Lower leg skin (tissue), 4 donors: ENCODE measurements around the gene CASKIN2. TPM values are rescaled to one million over a fixed set of nuclear protein-coding genes. Genes with fewer than 3 reads are reported as not detected.

Source experiments
- DNase-seq, 2 donors: peaks; one replicate each; pipeline ENCODE4 v3.0.0-alpha.2; 2019; ENCODE audit warnings: low spot score in 2 of 2
- H3K4me3 ChIP-seq: fragments of 200-600 bp; sonication (generic); 2 replicates; pipeline ENCODE4 v1.5.1; 2017; ENCODE audit warnings: mild to moderate bottlenecking, low read depth; ENCODE audit not compliant: poor library complexity, severe bottlenecking
- POLR2A ChIP-seq, 2 donors: fragments of 450-650 bp; IDR thresholded peaks; one replicate each; pipeline ENCODE4 v1.6.1; 2016 to 2017; ENCODE audit warnings: antibody characterized with exemption in 2 of 2, mild to moderate bottlenecking in 1 of 2, moderate library complexity in 1 of 2
- WGBS, 2 donors: methylation state at CpG; one replicate each; pipeline ENCODE4 v1.1.5; 2018; 5-methylcytosine and 5-hydroxymethylcytosine counted together
- intact Hi-C: fragments of 100-400 bp; cut with DNase I; formaldehyde crosslinking; loops from one replicate; pipeline ENCODE4 v1.15.0; 2023; ENCODE audit warnings: low total_unique reads
- total RNA-seq, 4 donors: library from RNA; depleted of rRNA; stranded (reverse); fragments of >200 nt; gene quantifications; one replicate each; pipeline ENCODE4 v1.1.0, GENCODE V29; 2016
- TF ChIP-seq, protein P1 (sequence below), 3 donors: fragments of 450-650 bp; IDR thresholded peaks; one replicate each; pipeline ENCODE4 v1.5.1; 2016; ENCODE audit warnings: antibody characterized with exemption in 3 of 3, mild to moderate bottlenecking in 3 of 3, moderate library complexity in 2 of 3

Gene CASKIN2
- total RNA-seq, 4 donors from 2014 or later: 11.7 to 23.2 (median 17.8) TPM

DNA sequence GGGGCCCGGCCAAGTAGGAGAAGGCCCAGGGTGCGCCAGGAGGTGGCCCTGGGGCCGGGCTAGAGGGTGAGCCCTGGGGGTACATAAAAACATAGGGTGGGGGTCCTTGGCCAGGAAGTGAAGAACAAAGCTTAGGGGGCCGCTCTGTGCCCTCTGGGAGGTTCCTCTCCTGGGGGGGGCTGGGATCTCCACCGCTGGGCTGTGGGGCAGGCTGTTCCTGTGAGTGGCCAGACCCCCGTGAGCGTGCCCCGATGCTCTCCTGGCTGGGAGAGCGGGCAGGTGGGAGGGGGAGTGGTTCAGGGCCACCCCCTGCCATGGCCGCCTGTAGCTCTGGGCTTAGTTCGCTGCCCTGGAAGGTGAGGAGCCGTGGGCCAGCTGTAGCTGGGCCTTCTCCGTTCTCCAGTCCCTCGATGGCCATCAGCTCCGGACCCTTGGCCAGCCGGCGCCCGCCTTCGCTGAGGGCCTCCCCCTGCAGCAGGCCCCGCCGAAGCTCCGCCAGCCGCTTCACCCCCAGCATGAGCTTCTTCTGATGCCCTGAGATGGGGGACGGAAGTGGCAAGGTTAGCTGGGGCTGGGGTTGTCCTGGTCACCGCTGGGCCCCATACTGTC lies 12.5 kb downstream of the CASKIN2 start:
- TF ChIP-seq POLR2A (IDR thresholded peaks at IDR 0.05): no peak
- TF ChIP-seq, protein P1, sequence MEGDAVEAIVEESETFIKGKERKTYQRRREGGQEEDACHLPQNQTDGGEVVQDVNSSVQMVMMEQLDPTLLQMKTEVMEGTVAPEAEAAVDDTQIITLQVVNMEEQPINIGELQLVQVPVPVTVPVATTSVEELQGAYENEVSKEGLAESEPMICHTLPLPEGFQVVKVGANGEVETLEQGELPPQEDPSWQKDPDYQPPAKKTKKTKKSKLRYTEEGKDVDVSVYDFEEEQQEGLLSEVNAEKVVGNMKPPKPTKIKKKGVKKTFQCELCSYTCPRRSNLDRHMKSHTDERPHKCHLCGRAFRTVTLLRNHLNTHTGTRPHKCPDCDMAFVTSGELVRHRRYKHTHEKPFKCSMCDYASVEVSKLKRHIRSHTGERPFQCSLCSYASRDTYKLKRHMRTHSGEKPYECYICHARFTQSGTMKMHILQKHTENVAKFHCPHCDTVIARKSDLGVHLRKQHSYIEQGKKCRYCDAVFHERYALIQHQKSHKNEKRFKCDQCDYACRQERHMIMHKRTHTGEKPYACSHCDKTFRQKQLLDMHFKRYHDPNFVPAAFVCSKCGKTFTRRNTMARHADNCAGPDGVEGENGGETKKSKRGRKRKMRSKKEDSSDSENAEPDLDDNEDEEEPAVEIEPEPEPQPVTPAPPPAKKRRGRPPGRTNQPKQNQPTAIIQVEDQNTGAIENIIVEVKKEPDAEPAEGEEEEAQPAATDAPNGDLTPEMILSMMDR (IDR thresholded peaks at IDR 0.05): no peak
- intact Hi-C loops: no loop called here
- H3K4me3 ChIP-seq: no peak overlapping the region
- WGBS, 2 donors: 90 to 94% methylated on average over 23 to 25 of the region's 25 CpGs
- DNase-seq: no peak

DNA sequence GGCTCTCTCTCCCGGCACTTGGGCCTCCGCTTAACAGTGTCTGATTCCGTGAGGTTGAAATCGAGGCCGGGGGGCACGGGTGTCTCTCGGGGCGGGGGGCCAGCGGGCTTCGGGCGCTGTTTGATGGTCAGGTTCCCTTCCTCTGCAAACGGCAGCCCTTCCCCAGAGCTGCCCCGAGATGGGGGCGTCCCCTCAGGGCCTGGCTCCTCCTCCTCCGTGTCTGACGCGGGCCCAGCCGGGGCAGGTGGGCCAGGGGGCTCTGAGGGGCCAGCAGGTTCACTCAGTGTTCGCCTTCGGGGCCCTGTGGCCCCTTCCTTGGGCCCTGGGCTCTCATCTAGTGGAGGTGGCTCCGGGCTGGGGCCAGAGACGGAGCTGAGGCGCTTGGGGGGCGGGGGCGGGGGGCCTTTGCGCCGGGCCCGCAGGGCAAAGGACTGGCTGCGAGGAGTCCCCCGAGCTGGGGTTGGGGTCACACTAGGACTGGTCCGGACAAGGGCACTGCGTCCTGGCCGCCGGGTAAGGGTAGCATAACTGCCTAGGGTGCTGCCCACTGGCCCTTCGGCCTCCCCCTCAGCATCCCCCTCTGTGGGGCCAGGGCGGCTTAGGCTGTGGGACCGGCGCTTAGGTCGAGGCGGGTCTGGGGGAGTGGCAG lies 13.1 kb downstream of the CASKIN2 start:
- no peak for TF ChIP-seq POLR2A (IDR thresholded peaks at IDR 0.05)
- TF ChIP-seq, protein P1 (IDR thresholded peaks at IDR 0.05): no peak
- WGBS, 2 donors: 88 to 89% methylated on average over 30 to 34 of the region's 40 CpGs
- no peak for DNase-seq
- intact Hi-C loops: no loop called here
- H3K4me3 ChIP-seq: no peak overlapping the region

DNA sequence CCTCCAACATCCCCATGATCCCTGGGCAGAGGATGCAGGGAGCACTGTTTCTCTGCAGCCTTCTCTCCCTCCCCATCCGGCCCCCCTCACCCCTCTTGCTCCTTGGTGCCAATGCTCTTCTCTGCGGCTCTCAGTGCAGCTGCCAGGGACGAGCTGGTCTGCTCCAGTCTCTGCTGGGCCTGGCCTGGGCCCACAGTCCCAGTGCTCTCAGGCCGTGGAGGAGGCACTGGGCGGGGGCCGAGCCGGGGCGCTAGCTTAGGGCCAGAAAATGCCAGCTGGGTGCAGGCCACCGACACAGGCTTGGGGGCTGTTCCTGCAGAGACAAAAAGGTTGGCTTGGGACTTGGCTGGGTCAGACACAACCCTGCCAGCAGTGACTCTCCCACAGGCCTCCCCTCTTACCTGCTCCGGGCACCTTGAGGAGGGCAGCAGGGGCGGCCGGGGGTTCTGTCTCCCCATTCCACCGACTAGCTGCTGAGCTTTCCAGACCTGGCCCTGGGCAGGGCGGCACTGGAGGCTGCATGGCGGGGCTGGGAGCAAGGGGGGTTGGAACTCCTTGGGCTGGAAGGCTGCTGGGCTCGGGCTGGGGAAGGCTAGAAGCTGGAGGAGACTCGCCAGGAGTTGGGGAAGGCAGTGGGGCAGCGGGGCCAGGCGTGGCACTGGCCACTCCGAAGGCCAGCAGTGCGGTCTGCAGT lies 13.8 kb downstream of the CASKIN2 start:
- intact Hi-C loops: no loop called here
- no peak overlapping the region for H3K4me3 ChIP-seq
- TF ChIP-seq, protein P1 (IDR thresholded peaks at IDR 0.05): no peak
- TF ChIP-seq POLR2A (IDR thresholded peaks at IDR 0.05): no peak
- 62 to 73% methylated on average over 13 to 16 of the region's 21 CpGs for WGBS, 2 donors
- no peak for DNase-seq

DNA sequence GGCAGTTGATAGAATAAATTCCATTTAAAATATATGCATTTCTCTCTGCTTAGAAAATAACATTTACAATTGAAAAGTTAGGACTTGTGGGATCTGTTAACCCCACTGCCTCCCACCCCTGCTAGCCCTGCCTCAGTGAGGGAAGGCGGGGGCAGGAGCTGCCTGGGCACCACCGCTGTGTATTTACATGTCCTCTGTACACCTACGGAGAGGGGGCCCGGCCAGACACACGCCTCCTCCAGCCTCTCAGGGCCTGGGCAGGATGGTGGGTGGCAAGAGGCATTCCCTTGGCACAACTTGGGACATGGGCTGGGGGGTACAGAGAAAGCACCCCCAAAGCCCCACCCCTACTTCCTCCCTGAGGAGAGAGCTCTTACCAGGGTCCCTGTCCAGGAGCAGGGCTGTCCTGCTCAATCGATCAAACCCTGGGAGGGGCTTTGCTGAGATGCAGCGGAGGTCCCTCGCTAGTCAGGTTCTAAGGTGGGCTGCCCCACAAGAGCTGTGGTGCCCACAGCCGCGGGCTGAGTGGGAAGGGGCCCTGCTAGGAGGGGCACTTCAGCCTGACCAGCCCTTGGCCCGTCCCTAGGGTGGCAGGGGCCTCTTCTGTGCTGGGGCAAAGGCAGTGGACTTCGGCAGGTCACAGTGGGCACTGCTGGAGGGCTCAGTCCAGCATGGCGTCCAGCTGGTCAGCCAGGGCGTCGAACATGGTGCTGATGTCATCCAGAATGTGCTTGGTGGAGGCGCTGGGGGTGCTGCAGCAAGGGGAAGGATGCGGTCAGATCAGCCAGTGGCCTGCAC lies 14.7 kb downstream of the CASKIN2 start:
- intact Hi-C loops: no loop called here
- WGBS, 2 donors: 86 to 87% methylated on average over 8 to 9 of the region's 17 CpGs
- no peak for TF ChIP-seq POLR2A (IDR thresholded peaks at IDR 0.05)
- TF ChIP-seq, protein P1 (IDR thresholded peaks at IDR 0.05): no peak
- no peak overlapping the region for H3K4me3 ChIP-seq
- DNase-seq: no peak

DNA sequence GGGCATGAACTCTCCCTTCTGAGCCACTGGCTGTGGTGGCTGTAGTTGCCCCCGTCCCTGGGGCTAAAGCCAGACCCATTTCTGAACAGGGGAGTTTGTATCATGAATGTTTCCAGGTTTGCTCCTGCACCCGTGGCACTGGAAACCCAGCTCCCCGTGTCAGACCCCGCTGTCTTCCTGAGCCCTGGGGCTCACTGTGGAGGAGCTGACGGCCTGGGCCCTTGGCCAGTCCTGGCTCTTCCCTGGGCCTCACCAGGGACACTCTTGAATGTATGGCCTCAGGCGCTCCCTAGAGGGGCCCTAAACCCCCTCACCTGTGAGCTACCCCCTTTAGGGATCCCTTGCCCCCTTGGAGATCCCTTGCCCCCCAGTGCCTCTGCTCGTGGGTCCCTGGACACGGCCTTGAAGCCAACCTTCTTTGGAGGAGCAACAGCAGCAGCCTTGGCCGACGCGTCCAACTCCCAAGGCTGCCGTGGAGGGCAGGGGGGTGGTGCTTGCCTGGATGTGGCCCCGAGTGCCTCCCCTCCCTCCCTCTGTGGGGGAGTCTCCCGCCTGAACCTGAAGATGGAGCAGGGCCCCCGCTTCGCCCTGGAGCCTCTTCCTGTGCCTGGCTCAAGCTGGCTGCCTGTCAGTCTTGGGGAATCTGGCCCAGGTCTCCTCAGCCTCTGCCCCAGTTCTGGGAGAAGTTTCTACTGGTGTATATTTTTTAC lies 15.9 kb downstream of the CASKIN2 start:
- no peak for DNase-seq
- H3K4me3 ChIP-seq: no peak overlapping the region
- intact Hi-C loops: no loop called here

More for the DNA sequence above, 15.9 kb downstream of the CASKIN2 start:
- TF ChIP-seq POLR2A (IDR thresholded peaks at IDR 0.05): no peak
- TF ChIP-seq, protein P1 (IDR thresholded peaks at IDR 0.05): no peak
- 57 to 64% methylated on average over 12 to 16 of the region's 16 CpGs for WGBS, 2 donors
